Measurements from ENCODE around the gene MAST4. TPM values are rescaled to one million over a fixed set of nuclear protein-coding genes. Genes with fewer than 3 reads are reported as not detected.

The MAST4 gene
- total RNA-seq = 10 to 100 TPM; 19.5 to 44.1 (median 24.1) TPM

DNA sequence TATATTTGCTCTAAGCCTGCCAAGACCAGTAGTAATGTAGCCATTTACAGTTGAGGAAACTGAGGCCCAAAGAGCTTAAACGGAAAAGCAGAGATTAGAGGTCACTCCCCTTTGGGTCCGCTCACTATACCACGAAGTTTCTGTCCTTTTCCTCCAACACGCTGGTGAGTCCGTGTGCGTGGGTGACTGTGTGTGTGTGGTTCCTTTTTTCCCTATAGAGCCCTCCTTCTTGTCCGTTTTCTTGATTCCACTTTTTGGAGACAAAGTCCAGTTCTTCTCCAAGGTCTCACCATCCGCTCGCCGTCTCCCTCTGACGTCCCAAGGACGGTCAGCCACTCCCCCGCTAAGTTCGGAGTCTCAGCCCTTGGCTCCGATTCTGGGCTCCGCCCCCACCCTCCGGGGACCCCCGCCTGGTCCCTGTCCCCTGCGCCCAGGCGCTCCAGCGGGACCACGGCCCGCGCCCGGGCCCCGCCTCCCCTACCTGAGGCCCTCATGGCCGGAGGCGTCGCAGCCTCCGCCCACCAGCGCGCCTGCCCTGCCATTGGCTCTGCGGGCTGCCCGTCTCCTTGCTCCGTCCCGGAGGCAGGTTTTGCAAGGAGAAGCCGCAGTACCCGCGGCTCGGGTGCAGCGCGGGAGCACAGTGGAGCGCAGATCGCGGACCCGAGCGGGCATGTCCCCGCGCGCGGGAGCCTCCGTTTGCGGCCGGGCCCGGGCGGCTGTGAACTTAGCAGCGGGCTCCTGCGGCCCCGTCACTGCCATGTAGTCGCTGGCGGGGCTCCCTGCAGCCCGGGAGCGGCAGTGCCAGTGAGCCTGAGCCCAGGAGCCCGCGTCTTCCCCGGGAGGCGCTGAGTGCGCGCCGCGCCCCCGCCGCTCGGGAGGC is at the start of gene MAST4:
Gene MAST4 (plus strand): TSS at position 638 of the 880 bp plus-strand sequence. CDS start 263 bp downstream, outside the sequence.
- Histone ChIP-seq H3K27ac (peak within 1 kb of the TSS in 2 of 4 donors; percentile 20 to 26), H3K4me1 (peaks cover 0 to 28% (median 11%) of the 10 kb centered on the region in 4 donors), H3K9me3 (no peaks in the 10 kb centered on the region), H3K27me3 (peaks cover 0 to 55% of the 10 kb centered on the region in 2 donors), H3K4me3 (peak within 1 kb of the TSS; percentile 44 to 79 (median 66)), H3K36me3 (no peaks in the 10 kb centered on the region)
- DNase-seq (ENCODE audit: low spot score in 2 of 2) = peak; percentile 43 to 51
- 1 to 2% methylated on average over 36 to 71 of the region's 74 CpGs for WGBS, 2 donors
- TF ChIP-seq EP300 (IDR thresholded peaks at IDR 0.05) (peak in 1 of 2 donors; percentile 75), POLR2A (IDR thresholded peaks at IDR 0.05) (peak in 1 of 2 donors; percentile 63)
- TF ChIP-seq, protein P1, sequence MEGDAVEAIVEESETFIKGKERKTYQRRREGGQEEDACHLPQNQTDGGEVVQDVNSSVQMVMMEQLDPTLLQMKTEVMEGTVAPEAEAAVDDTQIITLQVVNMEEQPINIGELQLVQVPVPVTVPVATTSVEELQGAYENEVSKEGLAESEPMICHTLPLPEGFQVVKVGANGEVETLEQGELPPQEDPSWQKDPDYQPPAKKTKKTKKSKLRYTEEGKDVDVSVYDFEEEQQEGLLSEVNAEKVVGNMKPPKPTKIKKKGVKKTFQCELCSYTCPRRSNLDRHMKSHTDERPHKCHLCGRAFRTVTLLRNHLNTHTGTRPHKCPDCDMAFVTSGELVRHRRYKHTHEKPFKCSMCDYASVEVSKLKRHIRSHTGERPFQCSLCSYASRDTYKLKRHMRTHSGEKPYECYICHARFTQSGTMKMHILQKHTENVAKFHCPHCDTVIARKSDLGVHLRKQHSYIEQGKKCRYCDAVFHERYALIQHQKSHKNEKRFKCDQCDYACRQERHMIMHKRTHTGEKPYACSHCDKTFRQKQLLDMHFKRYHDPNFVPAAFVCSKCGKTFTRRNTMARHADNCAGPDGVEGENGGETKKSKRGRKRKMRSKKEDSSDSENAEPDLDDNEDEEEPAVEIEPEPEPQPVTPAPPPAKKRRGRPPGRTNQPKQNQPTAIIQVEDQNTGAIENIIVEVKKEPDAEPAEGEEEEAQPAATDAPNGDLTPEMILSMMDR (IDR thresholded peaks at IDR 0.05) = no peak

DNA sequence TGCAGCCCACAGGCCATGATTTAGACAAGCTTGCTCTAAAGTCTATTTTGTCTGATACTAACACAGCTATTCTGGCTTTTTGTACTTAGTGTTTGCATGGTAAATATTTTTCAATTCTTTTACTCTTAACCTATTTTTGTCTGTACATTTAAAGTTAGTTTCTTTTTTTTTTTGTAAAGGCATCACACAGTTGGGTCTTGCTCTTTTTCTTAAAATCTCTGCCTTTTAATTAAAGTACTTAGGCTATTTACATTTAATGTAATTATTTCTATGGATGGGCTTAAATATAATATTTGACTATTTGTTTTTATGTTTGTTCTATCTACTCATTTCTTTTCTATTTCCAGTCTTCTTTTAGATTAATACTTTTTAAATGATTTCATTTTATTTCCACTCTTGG is 49.7 kb upstream of the MAST4 start:
- Histone ChIP-seq H3K27me3 (no peaks in the 10 kb centered on the region), H3K36me3 (no peaks in the 10 kb centered on the region), H3K27ac (no peak overlapping the region), H3K4me3 (no peak overlapping the region), H3K4me1 (no peaks in the 10 kb centered on the region), H3K9me3 (peaks cover 0 to 10% (median 0%) of the 10 kb centered on the region in 4 donors)
- DNase-seq (ENCODE audit: low spot score in 2 of 2) = no peak
- TF ChIP-seq, protein P1 (IDR thresholded peaks at IDR 0.05) = no peak
- TF ChIP-seq EP300 (IDR thresholded peaks at IDR 0.05) (no peak), POLR2A (IDR thresholded peaks at IDR 0.05) (no peak)

DNA sequence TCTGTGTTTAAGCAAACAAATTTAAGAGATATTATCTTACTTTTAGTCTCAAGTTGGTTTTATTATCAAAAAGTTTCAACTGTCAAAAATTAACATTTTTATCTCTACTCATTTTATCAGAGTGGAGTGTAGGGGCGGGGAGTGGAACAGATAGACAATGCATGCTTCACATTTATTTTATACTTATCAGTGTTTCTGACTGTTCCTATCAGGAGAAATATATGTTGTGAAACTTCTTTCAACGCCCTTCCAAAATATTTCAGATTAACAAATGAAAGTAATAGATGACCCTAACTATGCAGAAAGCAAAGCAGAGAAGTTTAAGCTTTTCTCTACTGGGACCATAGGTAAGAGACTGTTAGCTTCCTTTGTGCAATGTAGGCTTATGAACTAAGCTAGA is 44.9 kb upstream of the MAST4 start:
- Histone ChIP-seq H3K27ac (no peak overlapping the region), H3K27me3 (no peaks in the 10 kb centered on the region), H3K4me3 (no peak overlapping the region), H3K4me1 (no peaks in the 10 kb centered on the region), H3K36me3 (no peaks in the 10 kb centered on the region), H3K9me3 (peaks cover 0 to 16% (median 0%) of the 10 kb centered on the region in 4 donors)
- TF ChIP-seq POLR2A (IDR thresholded peaks at IDR 0.05) (no peak), EP300 (IDR thresholded peaks at IDR 0.05) (no peak)
- TF ChIP-seq, protein P1 (IDR thresholded peaks at IDR 0.05) = no peak
- DNase-seq (ENCODE audit: low spot score in 2 of 2) = no peak
- WGBS, 2 donors = 69 to 84% methylated on average over 2 of the region's 2 CpGs

DNA sequence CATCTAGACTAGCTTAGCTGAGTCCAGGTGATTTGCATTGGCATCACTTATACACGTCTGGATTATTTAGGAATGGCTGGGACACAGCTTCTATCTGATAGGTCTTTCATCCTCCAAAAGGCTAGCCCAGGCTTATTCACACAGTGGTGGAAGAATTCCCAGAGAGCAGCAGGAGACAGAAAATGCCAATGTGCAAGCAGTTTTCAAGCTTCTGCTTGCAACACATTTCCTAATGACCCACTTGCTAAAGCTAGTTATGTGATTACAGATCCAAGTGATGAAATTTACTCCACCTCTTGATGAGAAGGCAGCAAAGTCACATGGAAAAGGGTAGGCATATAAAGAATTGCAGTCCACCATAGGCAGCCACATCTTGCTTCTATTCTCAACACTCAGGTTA is 44.2 kb upstream of the MAST4 start:
- Histone ChIP-seq H3K27me3 (no peaks in the 10 kb centered on the region), H3K4me3 (no peak overlapping the region), H3K27ac (no peak overlapping the region), H3K9me3 (peaks cover 0 to 12% (median 0%) of the 10 kb centered on the region in 4 donors), H3K4me1 (no peaks in the 10 kb centered on the region), H3K36me3 (no peaks in the 10 kb centered on the region)
- TF ChIP-seq POLR2A (IDR thresholded peaks at IDR 0.05) = no peak
- TF ChIP-seq, protein P1 (IDR thresholded peaks at IDR 0.05) = no peak
- TF ChIP-seq EP300 (IDR thresholded peaks at IDR 0.05) = no peak
- DNase-seq (ENCODE audit: low spot score in 2 of 2) = no peak
- 61 to 96% methylated on average over 1 of the region's 1 CpG for WGBS, 2 donors

DNA sequence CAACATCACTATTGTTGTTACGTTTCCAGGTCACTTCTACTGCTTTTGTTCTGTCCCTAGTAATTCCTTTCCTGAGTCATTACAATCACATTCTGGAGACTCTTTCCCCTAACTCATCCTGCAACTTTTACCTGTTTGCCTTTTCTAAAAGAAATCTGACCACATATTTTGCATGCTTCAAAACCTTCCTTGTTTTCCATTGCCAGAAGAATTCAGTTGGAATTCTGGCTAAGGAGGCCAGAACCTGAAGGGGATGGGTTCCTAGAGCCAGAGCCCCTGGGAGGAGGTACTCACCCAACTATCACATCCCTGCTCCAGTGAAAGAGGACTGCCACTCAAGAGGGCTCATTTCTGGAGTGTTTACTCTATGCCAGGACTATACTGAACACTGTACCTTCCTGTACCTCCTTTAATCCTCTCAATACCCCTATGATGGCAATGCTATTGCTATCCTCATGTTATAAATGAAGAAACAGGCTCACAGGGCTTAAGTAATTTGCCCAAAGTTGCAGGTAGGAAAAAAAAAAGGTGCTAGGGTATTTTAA is 42.8 kb upstream of the MAST4 start:
- no peak overlapping the region for H3K4me3 ChIP-seq
- H3K4me1 ChIP-seq = no peaks in the 10 kb centered on the region
- TF ChIP-seq, protein P1 (IDR thresholded peaks at IDR 0.05) = no peak
- TF ChIP-seq EP300 (IDR thresholded peaks at IDR 0.05) = no peak
- no peak for TF ChIP-seq POLR2A (IDR thresholded peaks at IDR 0.05)
- H3K36me3 ChIP-seq = no peaks in the 10 kb centered on the region
- no peak for DNase-seq (ENCODE audit: low spot score in 2 of 2)
- H3K9me3 ChIP-seq = peaks cover 0 to 11% (median 0%) of the 10 kb centered on the region in 4 donors
- H3K27ac ChIP-seq = no peak overlapping the region
- H3K27me3 ChIP-seq = no peaks in the 10 kb centered on the region
- WGBS, 2 donors = 60 to 72% methylated on average over 1 of the region's 1 CpG

All from tibial nerve (tissue), 4 donors.